Fibroblast of lung (primary cell): Measurements from ENCODE around the gene TBC1D2B.

Experiments
- EZH2 ChIP-seq: IDR thresholded peaks from 2 replicates; pipeline ENCODE4 v1.5.1; 2012; ENCODE audit warnings: low read length, control low read depth, mild to moderate bottlenecking; ENCODE audit errors: missing control alignments
- TF ChIP-seq, protein P1 (sequence below), 2 donors: IDR thresholded peaks in 1 of 2; conservative IDR thresholded peaks in 1 of 2; 1 replicate in 1 of 2; 2 replicates in 1 of 2; pipeline ENCODE4 v1.5.1; 2011 to 2012; ENCODE audit warnings: low read length in 2 of 2, control low read depth in 1 of 2, inconsistent platforms in 1 of 2, low read depth in 1 of 2, mild to moderate bottlenecking in 1 of 2

DNA sequence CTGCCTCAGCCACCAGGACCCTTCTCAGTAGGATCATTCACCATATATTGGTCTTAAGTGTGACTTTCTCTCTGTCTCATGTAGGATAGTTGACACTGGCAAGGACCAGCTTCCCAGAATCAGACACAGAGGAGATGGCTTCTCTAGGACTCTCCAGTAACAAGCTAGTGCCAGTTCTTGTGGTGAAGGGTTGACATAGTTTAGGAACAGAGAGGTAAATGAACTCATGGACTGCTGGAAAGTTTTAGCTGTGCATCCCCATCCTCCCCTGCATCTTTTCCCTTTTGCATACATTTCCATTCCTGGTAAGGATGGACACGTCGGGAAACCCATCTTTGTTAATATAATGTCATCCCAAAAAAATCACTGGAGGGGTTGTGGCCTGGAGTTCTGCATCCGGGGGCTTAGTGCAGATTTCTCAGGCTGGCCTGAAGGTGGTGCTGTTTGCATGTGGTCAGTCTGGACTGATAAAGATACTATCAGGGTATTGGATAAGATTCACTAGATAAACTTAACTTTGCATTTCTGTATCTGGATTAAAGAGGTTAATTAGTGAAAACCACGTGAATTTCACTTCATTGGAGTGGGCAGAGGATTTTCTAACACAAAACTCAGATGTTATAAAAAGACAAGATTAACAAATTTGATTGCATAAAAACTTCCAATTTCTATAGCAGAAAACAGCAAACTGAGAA lies 110.8 kb downstream of the TBC1D2B start:
- TF ChIP-seq, protein P1, sequence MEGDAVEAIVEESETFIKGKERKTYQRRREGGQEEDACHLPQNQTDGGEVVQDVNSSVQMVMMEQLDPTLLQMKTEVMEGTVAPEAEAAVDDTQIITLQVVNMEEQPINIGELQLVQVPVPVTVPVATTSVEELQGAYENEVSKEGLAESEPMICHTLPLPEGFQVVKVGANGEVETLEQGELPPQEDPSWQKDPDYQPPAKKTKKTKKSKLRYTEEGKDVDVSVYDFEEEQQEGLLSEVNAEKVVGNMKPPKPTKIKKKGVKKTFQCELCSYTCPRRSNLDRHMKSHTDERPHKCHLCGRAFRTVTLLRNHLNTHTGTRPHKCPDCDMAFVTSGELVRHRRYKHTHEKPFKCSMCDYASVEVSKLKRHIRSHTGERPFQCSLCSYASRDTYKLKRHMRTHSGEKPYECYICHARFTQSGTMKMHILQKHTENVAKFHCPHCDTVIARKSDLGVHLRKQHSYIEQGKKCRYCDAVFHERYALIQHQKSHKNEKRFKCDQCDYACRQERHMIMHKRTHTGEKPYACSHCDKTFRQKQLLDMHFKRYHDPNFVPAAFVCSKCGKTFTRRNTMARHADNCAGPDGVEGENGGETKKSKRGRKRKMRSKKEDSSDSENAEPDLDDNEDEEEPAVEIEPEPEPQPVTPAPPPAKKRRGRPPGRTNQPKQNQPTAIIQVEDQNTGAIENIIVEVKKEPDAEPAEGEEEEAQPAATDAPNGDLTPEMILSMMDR (conservative IDR thresholded peaks at IDR 0.05 in 1 of 2, IDR thresholded peaks at IDR 0.05 in 1 of 2; ENCODE audit: low read depth in 1 of 2, low read length in 2 of 2): peak; percentile 89
- TF ChIP-seq EZH2: no peak
